ENCODE data around the gene CEMIP2.
"Not testable (repeated sequence)": the region's sequence is repeated elsewhere in the genome, so short reads cannot be mapped to it uniquely, and the experiment has no call there.

Gene CEMIP2

GRCh38 chr9:71663216-71663615 is 105.1 kb downstream of the CEMIP2 start:
- Histone ChIP-seq H3K27me3 (ENCODE audit: insufficient read depth, poor library complexity, severe bottlenecking) (no peaks in the 10 kb centered on the region), H3K36me3 (ENCODE audit: low read depth) (no peaks in the 10 kb centered on the region), H3K4me1 (ENCODE audit: insufficient read depth, poor library complexity, severe bottlenecking) (peaks cover 2% of the 10 kb centered on the region), H3K4me3 (ENCODE audit: severe bottlenecking) (no peak overlapping the region), H3K9me3 (ENCODE audit: severe bottlenecking) (no peaks in the 10 kb centered on the region), H3K27ac (ENCODE audit: poor library complexity, severe bottlenecking) (no peak overlapping the region)
- no peak for ATAC-seq (ENCODE audit: low read depth)
- no peak for TF ChIP-seq CTCF (IDR thresholded peaks at IDR 0.05; ENCODE audit: poor library complexity, severe bottlenecking)
- DNase-seq (ENCODE audit: low spot score) = no peak

- Histone ChIP-seq H3K27me3 (ENCODE audit: insufficient read depth, poor library complexity, severe bottlenecking) (no peaks in the 10 kb centered on the region), H3K9me3 (ENCODE audit: severe bottlenecking) (no peaks in the 10 kb centered on the region), H3K4me1 (ENCODE audit: insufficient read depth, poor library complexity, severe bottlenecking) (peaks cover 2% of the 10 kb centered on the region), H3K36me3 (ENCODE audit: low read depth) (no peaks in the 10 kb centered on the region), H3K27ac (ENCODE audit: poor library complexity, severe bottlenecking) (no peak overlapping the region), H3K4me3 (ENCODE audit: severe bottlenecking) (no peak overlapping the region)
- TF ChIP-seq CTCF (IDR thresholded peaks at IDR 0.05; ENCODE audit: poor library complexity, severe bottlenecking) = no peak
- no peak for ATAC-seq (ENCODE audit: low read depth)
- no peak for DNase-seq (ENCODE audit: low spot score)
These were observed 106.2 kb downstream of the CEMIP2 start for GRCh38 chr9:71662082-71662481.

- not testable (repeated sequence) for H3K9me3 ChIP-seq (ENCODE audit: severe bottlenecking); H3K27me3 ChIP-seq (ENCODE audit: insufficient read depth, poor library complexity, severe bottlenecking); H3K27ac ChIP-seq (ENCODE audit: poor library complexity, severe bottlenecking); H3K4me1 ChIP-seq (ENCODE audit: insufficient read depth, poor library complexity, severe bottlenecking); ATAC-seq (ENCODE audit: low read depth); H3K36me3 ChIP-seq (ENCODE audit: low read depth); H3K4me3 ChIP-seq (ENCODE audit: severe bottlenecking); DNase-seq (ENCODE audit: low spot score)
These were observed 111.0 kb downstream of the CEMIP2 start for GRCh38 chr9:71657276-71657675.

- H3K9me3 ChIP-seq (ENCODE audit: severe bottlenecking) = no peaks in the 10 kb centered on the region
- H3K36me3 ChIP-seq (ENCODE audit: low read depth) = no peaks in the 10 kb centered on the region
- H3K27ac ChIP-seq (ENCODE audit: poor library complexity, severe bottlenecking) = no peak overlapping the region
- DNase-seq (ENCODE audit: low spot score) (no peak), ATAC-seq (ENCODE audit: low read depth) (no peak)
- no peak for TF ChIP-seq CTCF (IDR thresholded peaks at IDR 0.05; ENCODE audit: poor library complexity, severe bottlenecking)
- H3K27me3 ChIP-seq (ENCODE audit: insufficient read depth, poor library complexity, severe bottlenecking) = no peaks in the 10 kb centered on the region
- no peak overlapping the region for H3K4me3 ChIP-seq (ENCODE audit: severe bottlenecking)
- H3K4me1 ChIP-seq (ENCODE audit: insufficient read depth, poor library complexity, severe bottlenecking) = no peaks in the 10 kb centered on the region
These were observed 111.8 kb downstream of the CEMIP2 start for GRCh38 chr9:71656496-71656895.

- DNase-seq (ENCODE audit: low spot score) (no peak), ATAC-seq (ENCODE audit: low read depth) (no peak)
- Histone ChIP-seq H3K36me3 (ENCODE audit: low read depth) (no peaks in the 10 kb centered on the region), H3K9me3 (ENCODE audit: severe bottlenecking) (no peaks in the 10 kb centered on the region), H3K4me1 (ENCODE audit: insufficient read depth, poor library complexity, severe bottlenecking) (no peaks in the 10 kb centered on the region), H3K4me3 (ENCODE audit: severe bottlenecking) (no peak overlapping the region), H3K27me3 (ENCODE audit: insufficient read depth, poor library complexity, severe bottlenecking) (no peaks in the 10 kb centered on the region), H3K27ac (ENCODE audit: poor library complexity, severe bottlenecking) (no peak overlapping the region)
- no peak for TF ChIP-seq CTCF (IDR thresholded peaks at IDR 0.05; ENCODE audit: poor library complexity, severe bottlenecking)
These were observed 112.5 kb downstream of the CEMIP2 start for GRCh38 chr9:71655778-71656177.
